ENCODE results near the gene ABCD3.

ABCD3 gene

DNA sequence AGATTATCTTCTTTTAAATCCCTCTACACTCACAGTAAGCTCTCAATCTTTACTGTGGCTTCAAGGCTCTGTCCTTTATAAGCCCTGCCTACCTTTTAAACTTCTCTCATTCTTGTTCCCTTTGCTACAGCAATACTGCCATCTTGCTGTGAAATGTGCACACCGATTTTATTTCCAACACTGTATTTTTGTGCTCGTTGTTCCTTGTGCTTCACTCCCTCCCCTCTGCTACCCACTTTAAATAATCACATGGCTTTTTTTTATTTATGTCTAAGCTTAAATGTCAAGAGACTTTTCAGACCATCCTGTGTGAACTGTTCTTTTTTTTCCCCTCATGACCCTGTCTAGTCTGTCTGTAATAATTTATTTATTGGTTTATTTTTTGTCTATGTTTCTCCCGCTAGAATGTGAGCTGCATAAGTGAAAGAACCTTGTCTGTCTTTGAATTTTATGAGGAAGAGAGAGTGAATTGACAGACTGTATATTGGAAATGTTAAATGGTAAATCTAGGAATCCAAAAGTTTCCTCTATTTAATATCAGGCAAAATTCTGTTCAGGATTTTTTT is 45.7 kb downstream of the ABCD3 start:
- DNase-seq = peak; percentile 46 to 64 (median 48)

DNA sequence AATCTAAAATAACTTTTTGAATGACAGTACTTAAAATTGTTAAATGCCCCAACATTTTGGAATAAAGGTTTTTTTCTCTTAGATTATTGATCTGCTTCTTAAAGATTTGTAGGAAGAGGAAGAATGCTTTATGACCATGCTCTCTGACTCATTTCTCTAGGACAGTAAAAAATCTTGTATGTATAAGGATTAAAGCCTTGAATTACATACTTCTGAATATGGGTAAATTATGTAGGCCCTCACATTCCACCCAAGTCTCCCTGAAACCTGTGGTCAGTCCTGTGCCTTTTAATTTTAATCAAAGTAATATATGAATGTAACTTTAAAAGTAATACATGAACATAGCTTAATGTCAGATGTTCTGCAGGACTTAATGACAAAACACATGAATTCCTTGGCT is 50.5 kb downstream of the ABCD3 start:
- no peak for DNase-seq

- DNase-seq = peak in 1 of 3 donors; percentile 1
These were observed 53.1 kb downstream of the ABCD3 start for GRCh38 chr1:94471271-94471670.

- no peak for DNase-seq
These were observed 57.0 kb downstream of the ABCD3 start for GRCh38 chr1:94475232-94475631.

DNA sequence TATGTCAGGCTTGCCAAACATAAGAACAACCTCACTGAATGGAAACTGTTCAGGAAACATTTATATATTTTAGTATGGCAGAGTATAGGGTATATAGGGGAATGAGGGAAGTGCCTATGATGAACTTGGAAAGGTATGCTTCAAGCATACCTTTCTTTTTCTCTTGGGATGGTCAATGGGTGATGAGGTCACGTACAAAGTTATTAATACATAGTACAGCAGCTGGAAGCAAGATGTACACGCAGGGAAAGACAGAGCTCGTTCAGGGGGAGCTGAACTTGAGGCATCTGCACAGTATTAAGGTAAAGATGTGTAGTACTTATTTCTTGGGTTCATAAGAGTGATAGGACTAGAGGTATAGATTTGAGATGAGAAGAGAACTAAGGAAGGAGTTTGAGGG is 61.5 kb downstream of the ABCD3 start:
- no peak for DNase-seq

GRCh38 chr1:94481473-94481933 is 63.3 kb downstream of the ABCD3 start:
- DNase-seq = peak; percentile 59 to 80 (median 72)

DNA sequence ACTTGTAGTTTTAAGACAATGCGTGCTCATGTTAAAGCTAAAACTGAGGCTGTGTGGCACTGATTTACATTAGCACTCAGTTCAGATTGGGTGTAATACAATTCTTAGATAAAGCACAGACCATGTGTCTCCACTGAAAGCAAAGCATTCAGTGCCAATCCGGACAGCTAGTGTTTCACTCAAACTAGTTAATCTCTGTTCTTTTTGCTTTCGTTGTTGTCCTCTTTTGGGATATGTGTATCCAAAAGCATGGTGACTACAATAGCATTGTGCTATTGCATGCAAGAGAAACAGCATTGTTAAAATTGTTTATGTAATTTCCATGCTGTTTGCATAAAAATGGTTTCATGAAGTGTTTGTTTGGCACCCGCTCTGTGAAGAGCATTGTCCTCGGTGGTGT is 68.8 kb downstream of the ABCD3 start:
- no peak for DNase-seq

DNA sequence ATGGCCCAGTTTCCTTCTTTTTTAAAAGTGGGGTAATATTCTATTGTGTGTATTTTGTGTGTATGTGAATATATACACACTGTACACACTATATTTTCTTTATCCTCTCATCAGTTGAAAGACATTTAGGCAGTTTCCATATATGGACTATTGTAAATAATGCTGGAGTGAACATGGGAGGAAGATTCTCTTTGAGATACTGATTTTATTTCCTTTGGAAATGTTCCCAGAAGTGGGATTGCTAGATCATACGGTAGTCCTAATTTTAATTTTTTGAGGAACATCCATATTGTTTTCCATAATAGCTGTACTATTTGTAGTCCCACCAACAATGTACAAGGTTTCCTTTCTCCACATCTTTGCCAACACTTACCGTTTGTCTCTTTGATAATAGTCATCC is 72.4 kb downstream of the ABCD3 start:
- DNase-seq = no peak

GRCh38 chr1:94496076-94496755 is 78.0 kb downstream of the ABCD3 start:
- DNase-seq = no peak

DNA sequence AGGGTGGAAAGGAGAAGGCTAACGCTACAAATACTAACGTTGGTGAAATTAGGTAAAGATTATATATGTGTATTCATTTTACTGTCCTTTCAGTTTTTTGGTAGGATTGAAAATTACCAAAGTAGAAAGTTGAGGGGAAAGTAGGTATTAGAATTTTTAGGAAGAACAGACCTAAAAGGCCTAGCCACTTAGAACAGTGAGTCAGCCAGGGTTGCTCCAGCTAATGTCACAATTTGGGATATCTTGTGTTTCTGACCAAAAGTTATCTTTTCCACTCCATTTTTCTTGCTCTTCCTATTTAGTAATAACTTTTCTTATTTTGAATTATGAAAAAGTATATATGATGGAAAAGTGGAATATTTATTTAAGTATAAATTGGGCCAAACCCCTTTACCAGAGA is 83.2 kb downstream of the ABCD3 start:
- no peak for DNase-seq

GRCh38 chr1:94501935-94502334 is 83.7 kb downstream of the ABCD3 start:
- DNase-seq = no peak

DNA sequence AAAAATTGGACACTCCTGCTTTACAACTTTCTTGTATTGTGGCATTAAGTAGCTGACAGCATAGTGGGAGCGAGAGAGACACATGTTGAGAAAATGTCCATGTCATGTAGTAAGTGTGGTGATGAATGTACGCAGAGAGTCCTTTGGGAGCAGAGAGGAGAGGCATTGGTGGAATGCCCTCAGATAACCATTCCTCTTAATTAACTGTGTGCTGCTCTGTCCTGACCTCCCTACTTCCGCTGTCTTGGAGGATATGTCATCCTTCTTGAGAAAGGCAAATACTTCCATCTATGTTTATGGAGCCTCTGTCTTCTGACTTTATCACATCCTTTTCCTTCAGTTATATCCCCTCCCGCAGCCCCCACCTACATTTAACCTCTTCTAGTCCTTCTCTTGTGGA is 85.0 kb downstream of the ABCD3 start:
- DNase-seq = no peak

DNA sequence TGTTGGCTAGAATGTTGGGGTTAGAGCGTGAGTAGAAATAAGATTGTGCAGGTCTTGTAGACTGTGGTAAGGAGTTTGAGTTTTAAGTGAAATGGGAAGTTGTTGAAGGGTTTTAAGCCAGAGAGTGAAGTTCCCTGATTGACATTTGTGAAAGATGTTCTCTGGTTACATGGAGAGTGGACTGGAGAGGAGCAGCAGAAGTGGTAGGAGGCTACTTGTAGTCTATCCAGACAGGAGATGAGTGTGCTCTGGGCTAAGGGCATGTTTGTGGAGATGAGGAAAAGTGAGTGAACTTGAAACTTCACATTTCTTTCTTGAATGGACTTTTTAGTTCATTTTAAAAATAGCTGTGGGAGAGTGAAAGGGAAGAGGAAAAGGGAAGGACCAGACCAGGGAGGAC is 86.4 kb downstream of the ABCD3 start:
- peak in 2 of 3 donors; percentile 31 to 37 for DNase-seq

DNA sequence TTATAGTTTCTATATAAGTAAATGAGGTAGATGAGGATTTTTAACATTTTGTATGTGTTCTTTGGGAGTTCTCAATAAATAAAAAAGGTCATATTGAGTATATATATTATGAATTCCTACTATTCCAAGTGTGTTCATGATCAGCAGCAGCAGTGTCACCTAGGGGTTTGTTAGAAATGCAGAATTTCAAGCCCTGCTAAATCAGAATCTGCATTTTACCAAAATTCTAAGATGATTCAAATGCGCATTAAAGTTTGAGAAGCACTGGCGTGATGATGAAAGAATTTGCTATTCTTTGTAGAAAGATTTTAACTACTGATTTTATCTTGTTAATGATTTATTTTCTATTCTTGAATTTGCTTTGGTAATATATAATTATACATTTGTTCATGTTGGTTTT is 94.6 kb downstream of the ABCD3 start:
- no peak for DNase-seq

- DNase-seq = peak; percentile 52 to 69 (median 59)
These were observed 96.0 kb downstream of the ABCD3 start for GRCh38 chr1:94514095-94514727.

- no peak for DNase-seq
These were observed 97.2 kb downstream of the ABCD3 start for GRCh38 chr1:94515296-94515947.

- DNase-seq = no peak
These were observed 101.2 kb downstream of the ABCD3 start for GRCh38 chr1:94519351-94519750.

DNA sequence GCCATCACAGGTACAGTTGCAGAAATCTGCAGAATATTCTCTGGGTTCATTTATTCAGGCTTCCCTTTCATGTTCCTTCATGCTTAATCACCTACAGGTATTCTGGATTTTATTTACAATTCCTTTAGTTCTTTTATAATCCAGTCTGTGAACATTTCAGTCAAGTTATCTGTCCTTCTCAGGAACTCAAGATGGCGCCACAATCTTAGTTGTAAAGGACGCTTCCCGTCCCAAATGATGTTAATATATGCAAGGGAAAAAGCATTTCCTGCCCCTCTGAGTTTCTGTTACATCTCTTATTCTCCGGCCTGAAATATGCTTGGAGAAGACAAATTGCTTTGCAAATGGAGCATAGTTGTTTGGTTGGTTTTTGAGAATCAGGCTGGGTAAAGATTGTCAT is 104.1 kb downstream of the ABCD3 start:
- peak; percentile 66 to 78 (median 74) for DNase-seq

DNA sequence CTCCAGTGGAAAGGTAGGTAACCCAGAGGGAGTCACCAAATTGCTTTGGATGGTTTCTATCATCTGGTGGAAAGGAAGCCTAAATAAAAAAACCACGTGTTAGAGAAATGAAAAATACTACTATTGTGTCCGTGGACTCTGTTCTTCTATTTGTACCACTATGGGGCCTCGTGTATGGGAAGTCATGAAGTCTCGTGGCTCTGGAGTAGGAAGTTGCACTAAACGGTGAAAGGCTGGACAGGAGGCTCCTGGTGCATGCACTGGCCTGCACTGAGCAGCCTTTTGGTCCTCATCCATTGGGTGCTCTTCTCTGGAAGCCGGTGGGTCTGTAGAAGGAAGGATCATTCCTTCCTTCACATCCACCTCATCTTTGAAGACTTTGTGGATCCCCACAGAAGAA is 106.3 kb downstream of the ABCD3 start:
- peak in 1 of 3 donors; percentile 19 for DNase-seq

DNA sequence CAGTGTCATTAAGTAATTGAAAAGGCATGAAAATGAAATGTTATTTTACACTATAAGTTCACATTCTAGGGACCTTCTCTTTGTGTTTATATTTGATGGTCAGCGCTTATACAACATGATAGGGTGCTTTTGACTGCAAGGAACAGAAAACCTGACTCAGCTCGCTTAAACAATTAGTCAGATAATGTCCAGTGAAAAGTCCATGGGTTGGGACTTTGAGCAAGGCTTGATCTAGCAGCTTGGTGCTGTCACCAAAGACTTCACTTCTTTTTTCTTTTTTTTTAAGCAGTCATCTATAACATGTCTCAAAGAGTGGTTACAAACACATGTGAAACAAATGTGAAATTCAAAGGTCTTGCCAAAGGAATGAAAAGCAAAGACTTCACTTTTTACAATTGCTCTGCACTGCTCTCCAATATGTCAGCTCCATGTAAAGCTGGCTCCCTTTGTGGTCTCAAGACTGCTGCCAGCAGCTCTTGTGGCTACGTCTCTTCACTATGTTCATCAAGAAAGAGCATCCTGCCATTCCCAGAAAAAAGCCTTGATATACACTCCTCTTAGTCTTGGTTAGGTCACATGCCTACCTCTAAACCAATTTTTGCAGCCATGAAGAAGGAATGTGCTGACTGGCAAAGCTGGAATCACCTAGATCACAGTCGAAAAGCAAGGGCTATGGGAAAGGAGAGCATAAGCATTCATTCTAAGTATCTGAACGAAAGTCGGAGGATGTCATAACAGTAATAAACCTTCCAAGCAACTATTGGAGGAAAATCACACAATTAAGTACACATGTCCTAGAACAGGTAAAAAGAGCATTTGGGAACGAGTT is 108.2 kb downstream of the ABCD3 start:
- DNase-seq = peak in 1 of 3 donors; percentile 16

GRCh38 chr1:94527447-94528031 is 109.3 kb downstream of the ABCD3 start:
- DNase-seq = peak; percentile 58 to 67 (median 61)

GRCh38 chr1:94528299-94528698 is 110.1 kb downstream of the ABCD3 start:
- no peak for DNase-seq

Measured in suppressor macrophage treated with lipopolysaccharide for 1 hour (primary cell).